ENCODE data around the gene TNFAIP8L3. TPM values are rescaled to one million over a fixed set of nuclear protein-coding genes. Genes with fewer than 3 reads are reported as not detected.

TNFAIP8L3 gene
- total RNA-seq, 1 donor from 2014 or later, result 30.9 TPM

DNA sequence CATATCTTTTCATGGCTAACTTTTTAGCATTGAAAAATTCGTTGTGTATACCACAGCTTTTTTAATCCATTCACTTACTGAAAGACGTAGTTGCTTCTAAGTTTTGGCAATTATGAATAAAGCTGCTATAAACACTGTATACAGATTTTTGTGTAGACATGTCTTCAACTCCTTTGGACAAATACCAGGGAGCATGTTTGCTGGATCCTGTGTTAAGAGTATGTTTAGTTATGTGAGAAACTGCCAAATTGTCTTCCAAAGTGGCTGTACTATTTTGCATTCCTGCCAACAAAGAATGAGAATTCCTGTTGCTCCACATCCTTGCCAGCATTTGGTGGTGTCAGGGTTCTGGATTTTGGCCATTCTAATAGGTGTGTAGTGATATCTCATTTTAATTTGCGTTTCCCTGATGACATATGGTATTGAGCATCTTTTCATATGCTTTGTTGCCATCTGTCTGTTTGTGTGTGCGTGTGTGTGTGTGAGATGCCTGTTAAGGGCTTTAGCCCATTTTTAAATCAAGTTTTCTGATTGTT is 87.5 kb downstream of the TNFAIP8L3 start:
- DNase-seq (ENCODE audit: low read depth), result no peak

Other genes starting within 250 kb of the TNFAIP8L3 start
- 19.7 and 24.9 TPM in 2 replicates for gene AP4E1, start 186.2 kb downstream of the TNFAIP8L3 start, total RNA-seq
- gene CYP19A1, start 243.7 kb upstream of the TNFAIP8L3 start, total RNA-seq, result 1.3 and 5.8 TPM in 2 replicates
- gene GLDN, start 246.7 kb upstream of the TNFAIP8L3 start, total RNA-seq, result 0.32 TPM in 1 of 2 replicates, not detected in the other

Data from myocyte (in vitro differentiated cells).